Right atrium auricular region (tissue), 2 donors: ENCODE results near the gene OR9A2. TPM values are rescaled to one million over a fixed set of nuclear protein-coding genes. Genes with fewer than 3 reads are reported as not detected.

ENCODE experiments used
- DNase-seq: peaks from one replicate; pipeline ENCODE4 v3.0.0-alpha.2; 2019; ENCODE audit warnings: low spot score
- H3K27ac ChIP-seq, 2 donors: fragments of 200-600 bp; sonication (generic); 1 replicate in 1 of 2; 2 replicates in 1 of 2; pipeline ENCODE4 v1.5.1; 2016 to 2019
- H3K27me3 ChIP-seq, 2 donors: fragments of 200-600 bp; sonication (generic); one replicate each; pipeline versions ENCODE4 v1.5.1 to v1.6.0; 2017 to 2019
- H3K36me3 ChIP-seq: fragments of 200-600 bp; sonication (generic); one replicate; pipeline ENCODE4 v1.5.1; 2016
- H3K4me1 ChIP-seq, 2 donors: fragments of 200-600 bp; sonication (generic); one replicate each; pipeline versions ENCODE4 v1.5.1 to v1.6.0; 2017 to 2019
- H3K4me3 ChIP-seq, 2 donors: fragments of 200-600 bp; sonication (generic); 1 replicate in 1 of 2; 2 replicates in 1 of 2; pipeline ENCODE4 v1.5.1; 2017 to 2019; ENCODE audit warnings: mild to moderate bottlenecking in 1 of 2, moderate library complexity in 1 of 2
- H3K9me3 ChIP-seq, 2 donors: fragments of 200-600 bp; sonication (generic); one replicate each; pipeline ENCODE4 v1.5.1; 2019
- total RNA-seq, 2 donors: library from RNA; depleted of rRNA; stranded (reverse); fragments of >200 nt; gene quantifications; one replicate each; pipeline ENCODE4 v1.1.0, GENCODE V29; 2016
- TF ChIP-seq, protein P1 (sequence below), 2 donors: fragments of 200-600 bp; sonication (generic); IDR thresholded peaks; one replicate each; pipeline ENCODE4 v1.5.1; 2019; ENCODE audit warnings: antibody characterized with exemption in 2 of 2

OR9A2 gene, protein sequence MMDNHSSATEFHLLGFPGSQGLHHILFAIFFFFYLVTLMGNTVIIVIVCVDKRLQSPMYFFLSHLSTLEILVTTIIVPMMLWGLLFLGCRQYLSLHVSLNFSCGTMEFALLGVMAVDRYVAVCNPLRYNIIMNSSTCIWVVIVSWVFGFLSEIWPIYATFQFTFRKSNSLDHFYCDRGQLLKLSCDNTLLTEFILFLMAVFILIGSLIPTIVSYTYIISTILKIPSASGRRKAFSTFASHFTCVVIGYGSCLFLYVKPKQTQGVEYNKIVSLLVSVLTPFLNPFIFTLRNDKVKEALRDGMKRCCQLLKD
- total RNA-seq, result not detected

DNA sequence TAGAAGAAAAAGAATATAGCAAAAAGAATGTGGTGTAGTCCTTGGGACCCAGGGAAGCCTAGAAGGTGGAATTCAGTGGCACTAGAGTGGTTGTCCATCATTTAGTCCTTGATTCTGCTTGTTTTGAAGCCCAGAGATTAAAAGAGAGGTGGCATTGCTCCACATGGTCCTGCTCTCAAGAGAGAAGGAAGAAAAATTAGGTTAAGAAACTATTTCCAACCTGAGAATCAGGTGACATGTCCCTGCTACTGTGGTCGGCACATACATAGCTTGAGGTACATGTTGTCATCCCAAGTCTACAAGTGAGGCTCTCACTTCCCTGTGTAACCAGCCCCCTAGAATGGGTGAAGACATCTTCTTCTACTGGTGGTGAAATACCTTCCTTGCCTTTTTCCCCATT is at the start of gene OR9A2:
OR9A2 (minus strand) TSS at position 101 of the 400 bp plus-strand sequence; CDS start at position 101, 0 bp downstream.
- Histone ChIP-seq H3K36me3 (no peaks in the 10 kb centered on the region), H3K4me3 (no peak within 1 kb of the TSS), H3K27me3 (no peaks in the 10 kb centered on the region), H3K9me3 (no peaks in the 10 kb centered on the region), H3K27ac (no peak within 1 kb of the TSS), H3K4me1 (no peaks in the 10 kb centered on the region)
- TF ChIP-seq, protein P1, sequence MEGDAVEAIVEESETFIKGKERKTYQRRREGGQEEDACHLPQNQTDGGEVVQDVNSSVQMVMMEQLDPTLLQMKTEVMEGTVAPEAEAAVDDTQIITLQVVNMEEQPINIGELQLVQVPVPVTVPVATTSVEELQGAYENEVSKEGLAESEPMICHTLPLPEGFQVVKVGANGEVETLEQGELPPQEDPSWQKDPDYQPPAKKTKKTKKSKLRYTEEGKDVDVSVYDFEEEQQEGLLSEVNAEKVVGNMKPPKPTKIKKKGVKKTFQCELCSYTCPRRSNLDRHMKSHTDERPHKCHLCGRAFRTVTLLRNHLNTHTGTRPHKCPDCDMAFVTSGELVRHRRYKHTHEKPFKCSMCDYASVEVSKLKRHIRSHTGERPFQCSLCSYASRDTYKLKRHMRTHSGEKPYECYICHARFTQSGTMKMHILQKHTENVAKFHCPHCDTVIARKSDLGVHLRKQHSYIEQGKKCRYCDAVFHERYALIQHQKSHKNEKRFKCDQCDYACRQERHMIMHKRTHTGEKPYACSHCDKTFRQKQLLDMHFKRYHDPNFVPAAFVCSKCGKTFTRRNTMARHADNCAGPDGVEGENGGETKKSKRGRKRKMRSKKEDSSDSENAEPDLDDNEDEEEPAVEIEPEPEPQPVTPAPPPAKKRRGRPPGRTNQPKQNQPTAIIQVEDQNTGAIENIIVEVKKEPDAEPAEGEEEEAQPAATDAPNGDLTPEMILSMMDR (IDR thresholded peaks at IDR 0.05), result no peak
- no peak for DNase-seq

DNA sequence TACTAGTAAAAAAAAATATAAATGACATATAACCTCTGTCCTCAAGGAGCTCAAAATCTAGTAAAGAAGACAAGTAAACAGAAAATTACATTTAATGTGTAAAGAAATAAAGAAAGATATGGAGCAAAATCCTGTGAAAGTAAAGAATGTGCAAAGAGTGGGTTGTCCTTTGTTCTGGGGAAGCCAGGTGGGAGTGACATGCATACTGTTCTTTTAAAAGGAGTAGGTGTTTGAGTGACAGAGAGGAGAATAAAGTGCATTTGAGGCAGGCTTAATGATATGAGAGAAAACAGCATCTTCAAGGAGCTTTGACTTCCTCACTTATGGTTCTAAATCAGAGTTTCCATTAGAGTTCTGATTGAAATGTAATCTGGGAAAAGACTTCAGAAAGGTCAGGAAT is 47.2 kb upstream of the OR9A2 start:
- Histone ChIP-seq H3K9me3 (no peaks in the 10 kb centered on the region), H3K4me1 (no peaks in the 10 kb centered on the region), H3K36me3 (no peaks in the 10 kb centered on the region), H3K27me3 (no peaks in the 10 kb centered on the region), H3K27ac (no peak overlapping the region), H3K4me3 (no peak overlapping the region)
- TF ChIP-seq, protein P1 (IDR thresholded peaks at IDR 0.05), result no peak
- DNase-seq, result no peak

DNA sequence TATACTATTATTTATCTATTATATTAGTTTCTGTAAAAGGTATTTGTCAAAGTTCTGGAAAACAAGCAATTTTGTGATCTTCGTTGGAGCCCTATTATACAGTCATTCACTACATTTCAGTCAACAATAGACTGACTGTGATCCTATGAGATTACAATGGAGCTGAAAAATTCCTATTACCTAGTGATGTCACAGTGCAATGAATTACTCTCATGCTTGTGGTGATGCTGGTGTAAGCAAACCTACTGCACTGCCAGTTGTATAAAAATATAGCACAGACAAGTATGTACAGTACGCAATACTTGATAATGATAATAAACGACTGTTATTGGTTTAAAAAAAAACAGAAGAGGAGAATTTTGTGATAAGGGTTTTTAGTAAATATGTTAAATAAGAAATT is 46.6 kb upstream of the OR9A2 start:
- TF ChIP-seq, protein P1 (IDR thresholded peaks at IDR 0.05), result no peak
- H3K4me1 ChIP-seq, result no peaks in the 10 kb centered on the region
- no peak for DNase-seq
- no peaks in the 10 kb centered on the region for H3K36me3 ChIP-seq
- H3K27ac ChIP-seq, result no peak overlapping the region
- no peaks in the 10 kb centered on the region for H3K27me3 ChIP-seq
- H3K9me3 ChIP-seq, result no peaks in the 10 kb centered on the region
- H3K4me3 ChIP-seq, result no peak overlapping the region

DNA sequence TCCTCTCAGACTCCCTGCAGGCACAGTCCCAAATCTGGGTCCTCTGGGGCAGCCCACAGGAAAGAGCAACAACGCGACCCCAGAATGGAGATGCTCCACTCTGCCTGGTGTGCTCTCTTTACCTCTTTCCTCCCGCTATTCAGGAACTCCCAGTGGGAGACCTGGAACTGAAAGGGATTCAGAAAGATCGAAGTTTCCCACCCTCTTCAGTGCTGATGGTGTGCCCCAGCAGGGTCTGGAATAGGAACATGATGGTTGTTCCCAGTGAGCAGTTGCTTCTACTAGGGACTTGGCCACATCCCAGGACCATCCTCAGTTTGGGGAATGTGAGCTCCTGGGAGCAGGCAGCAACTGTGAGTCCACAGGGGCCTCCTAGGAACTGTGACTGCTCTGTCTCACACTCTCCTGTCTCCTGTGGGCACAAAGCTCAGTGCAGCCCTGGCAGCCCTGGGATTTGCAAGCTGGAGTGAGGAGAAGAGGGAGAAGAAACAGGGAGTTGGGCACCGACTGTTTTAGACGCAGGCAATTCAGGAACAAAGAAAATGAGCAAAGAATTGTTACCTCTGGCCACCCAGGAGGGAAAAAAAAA is 43.1 kb upstream of the OR9A2 start:
- Histone ChIP-seq H3K4me3 (no peak overlapping the region), H3K9me3 (no peaks in the 10 kb centered on the region), H3K36me3 (no peaks in the 10 kb centered on the region), H3K4me1 (no peaks in the 10 kb centered on the region), H3K27ac (no peak overlapping the region), H3K27me3 (no peaks in the 10 kb centered on the region)
- DNase-seq, result no peak
- TF ChIP-seq, protein P1 (IDR thresholded peaks at IDR 0.05), result no peak

DNA sequence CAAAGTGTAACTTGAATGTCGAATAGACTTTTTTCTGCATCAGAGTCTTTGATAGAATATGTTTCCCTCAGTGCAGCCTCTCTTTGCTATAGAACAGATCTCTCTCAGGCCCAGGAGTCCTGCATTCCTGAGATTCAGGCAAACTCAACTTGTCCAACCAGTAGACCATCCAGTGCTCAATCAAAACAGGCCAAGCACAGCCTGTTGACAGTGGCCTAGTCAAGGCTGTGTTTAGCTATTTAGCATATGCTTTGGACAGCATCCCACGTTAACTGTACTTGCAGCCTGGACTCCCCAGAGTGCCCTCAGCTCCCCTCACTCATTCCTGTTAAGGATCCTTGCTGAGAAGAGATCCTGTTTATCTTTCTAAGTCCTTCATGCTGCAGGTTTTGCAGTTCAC is 41.5 kb upstream of the OR9A2 start:
- TF ChIP-seq, protein P1 (IDR thresholded peaks at IDR 0.05), result no peak
- H3K27ac ChIP-seq, result no peak overlapping the region

More for the DNA sequence above, 41.5 kb upstream of the OR9A2 start:
- Histone ChIP-seq H3K4me3 (no peak overlapping the region), H3K9me3 (no peaks in the 10 kb centered on the region), H3K36me3 (no peaks in the 10 kb centered on the region), H3K4me1 (no peaks in the 10 kb centered on the region), H3K27me3 (no peaks in the 10 kb centered on the region)
- DNase-seq, result no peak
